NCI-H69 (cell line): ENCODE data around the gene CRYBG1.
"Not testable (repeated sequence)": the region's sequence is repeated elsewhere in the genome, so short reads cannot be mapped to it uniquely, and the experiment has no call there.

Source experiments
- DNase-seq: peaks from one replicate; lab custom pipeline; 2025; lab: John Stamatoyannopoulos, UW

CRYBG1 gene

DNA sequence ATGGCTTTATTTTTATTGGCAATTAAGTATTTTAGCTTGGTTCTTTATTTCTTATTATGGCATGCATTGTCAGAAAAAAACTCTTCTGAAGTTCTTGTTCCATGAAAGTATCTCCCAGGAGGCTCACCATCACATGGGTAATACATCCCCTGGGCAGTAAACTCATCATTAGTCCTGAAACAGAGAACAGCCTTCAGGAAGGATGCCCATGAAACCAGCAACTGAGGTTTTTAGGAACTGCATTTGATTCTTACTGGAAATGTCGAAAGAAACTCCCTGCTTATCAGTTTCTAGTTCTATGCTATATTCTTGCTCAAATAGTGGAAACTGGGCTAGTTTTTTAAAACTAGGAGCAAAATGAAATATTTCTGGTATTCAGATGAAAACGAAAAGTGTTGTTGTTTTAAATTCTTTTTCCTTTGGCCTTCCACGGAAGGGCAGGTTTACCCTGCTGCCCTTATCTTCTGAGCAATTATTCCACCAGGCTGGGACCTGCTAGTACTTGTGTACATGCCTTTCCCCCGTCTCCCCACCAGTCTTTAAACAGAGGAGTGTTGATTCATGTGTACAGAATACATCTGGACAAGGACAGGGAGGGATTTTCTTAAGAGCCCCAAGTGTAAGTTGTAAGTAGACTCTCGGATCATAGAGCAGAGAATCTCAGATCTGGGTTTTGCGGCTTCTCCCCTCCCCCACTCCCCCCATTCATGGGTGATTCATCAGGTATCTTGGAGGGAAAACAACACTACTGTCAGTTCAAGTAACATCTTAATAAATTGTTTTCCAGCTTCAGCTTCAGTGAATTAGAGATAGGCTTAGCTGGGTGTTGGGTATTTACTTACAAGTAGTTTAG is 187.3 kb downstream of the CRYBG1 start:
- peak; percentile 27 for DNase-seq

DNA sequence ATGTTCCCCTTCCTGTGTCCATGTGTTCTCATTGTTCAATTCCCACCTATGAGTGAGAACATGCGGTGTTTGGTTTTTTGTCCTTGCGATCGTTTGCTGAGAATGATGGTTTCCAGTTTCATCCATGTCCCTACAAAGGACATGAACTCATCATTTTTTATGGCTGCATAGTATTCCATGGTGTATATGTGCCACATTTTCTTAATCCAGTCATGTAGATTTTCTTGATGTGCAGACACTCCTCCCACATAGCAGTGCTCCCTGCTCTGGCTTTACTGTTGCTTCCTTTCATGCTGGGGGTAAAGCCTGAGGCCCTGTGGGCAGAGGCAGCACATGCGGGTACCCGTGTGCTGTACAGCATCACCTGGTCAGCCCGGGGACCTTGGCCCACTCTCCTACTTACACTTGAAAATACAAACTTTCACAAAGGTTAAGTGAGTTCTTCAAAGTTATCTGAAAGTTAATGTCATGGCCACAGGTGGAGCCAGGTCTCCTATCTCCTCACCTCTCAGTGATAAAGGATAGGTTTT is 188.5 kb downstream of the CRYBG1 start:
- not testable (repeated sequence) for DNase-seq

DNA sequence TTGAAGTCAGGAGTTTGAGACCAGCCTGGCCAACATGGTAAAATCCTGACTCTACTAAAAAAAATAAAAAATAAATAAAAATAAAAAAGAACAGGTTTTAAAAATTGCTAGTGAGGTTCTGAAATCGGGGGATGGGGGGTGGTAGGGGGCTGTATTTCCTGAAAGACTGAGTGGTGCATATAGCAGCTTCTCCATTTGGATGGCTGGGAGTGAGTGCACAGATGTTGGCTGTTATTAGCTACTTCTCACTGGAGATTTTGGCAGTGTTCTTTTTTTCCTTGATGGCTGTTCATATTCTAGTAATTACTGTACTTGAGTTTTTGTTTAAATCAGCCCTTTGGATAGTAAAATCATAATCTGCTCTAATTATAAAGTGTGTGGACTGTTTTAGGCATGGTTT is 189.0 kb downstream of the CRYBG1 start:
- DNase-seq, result no peak

DNA sequence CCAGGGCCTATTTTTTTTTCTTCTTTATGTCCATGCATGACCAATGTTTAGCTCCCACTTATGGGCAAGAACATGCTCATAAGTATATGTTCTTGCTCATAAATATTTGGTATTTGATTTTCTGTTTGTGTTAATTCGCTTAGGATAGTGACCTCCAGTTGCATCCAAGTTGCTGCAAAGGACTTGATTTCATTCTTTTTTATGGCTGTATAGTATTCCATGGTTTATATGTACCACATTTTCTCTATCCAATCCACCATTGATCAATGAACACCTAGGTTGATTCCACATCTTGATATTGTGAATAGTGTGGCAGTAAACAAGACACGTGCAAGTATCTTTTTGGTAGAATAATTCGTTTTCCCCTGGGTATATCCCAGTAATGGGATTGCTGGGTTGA is 190.6 kb downstream of the CRYBG1 start:
- no peak for DNase-seq

DNA sequence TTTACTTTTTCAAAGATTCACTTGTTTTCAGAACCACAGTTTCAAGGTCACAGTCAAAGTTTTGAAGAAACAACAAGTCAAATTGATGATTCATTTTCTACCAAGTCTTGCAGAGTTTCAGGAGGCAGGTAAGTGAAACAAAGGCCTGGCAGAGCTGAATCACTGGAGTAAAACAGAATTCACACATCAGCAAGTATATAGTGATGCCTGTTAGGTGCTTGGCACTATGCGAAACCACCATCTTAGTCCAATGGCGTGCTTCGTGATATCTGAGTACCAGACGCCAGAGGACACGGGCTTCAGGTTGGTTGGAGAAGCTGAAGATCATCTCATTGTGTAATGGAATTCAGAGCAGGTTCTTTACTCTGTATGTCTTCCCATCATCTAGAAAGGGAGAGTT is 192.9 kb downstream of the CRYBG1 start:
- no peak for DNase-seq

DNA sequence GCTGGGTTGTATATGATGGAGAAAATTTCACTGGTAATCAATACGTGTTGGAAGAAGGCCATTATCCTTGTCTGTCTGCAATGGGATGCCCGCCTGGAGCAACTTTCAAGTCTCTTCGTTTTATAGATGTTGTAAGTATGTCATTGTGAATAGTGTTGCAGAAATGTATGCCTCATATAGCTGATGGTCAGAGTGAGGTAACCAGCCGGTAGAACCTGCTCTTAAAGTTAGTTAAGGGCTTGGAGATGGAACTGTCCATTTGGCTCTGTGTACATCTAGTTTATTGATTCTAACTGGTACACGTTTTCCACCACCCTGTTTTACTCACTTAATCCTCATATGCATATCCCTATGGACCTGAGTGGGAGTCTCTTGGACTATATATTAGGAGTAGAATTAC is 195.2 kb downstream of the CRYBG1 start:
- no peak for DNase-seq

DNA sequence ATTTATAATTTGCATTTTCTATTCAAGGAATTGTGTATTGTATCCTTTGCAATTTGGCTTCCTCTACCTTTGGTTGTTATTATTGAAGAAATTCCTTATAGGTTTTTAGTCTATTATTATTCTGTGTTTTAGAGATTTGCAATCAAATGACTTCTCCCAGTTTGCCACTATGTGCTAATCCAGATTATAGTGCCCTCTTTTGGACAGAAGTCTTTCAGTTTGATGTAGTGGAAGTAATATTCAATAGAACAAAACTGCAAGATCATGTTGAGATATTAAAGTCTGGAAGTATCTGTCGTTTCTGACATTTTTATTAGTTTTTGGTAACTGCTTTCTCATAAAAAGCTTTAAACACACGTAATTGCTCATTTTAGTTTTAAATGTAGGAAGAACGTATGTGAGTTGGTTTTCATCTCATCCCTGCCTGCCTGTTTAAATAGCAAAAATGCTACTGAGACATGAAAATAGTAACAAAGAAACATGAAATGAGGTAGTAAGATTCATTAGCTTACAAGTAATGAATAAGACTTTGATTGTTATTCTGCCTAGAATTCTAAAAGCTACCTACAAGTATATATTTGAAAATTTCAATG is 195.9 kb downstream of the CRYBG1 start:
- peak; percentile 49 for DNase-seq

DNA sequence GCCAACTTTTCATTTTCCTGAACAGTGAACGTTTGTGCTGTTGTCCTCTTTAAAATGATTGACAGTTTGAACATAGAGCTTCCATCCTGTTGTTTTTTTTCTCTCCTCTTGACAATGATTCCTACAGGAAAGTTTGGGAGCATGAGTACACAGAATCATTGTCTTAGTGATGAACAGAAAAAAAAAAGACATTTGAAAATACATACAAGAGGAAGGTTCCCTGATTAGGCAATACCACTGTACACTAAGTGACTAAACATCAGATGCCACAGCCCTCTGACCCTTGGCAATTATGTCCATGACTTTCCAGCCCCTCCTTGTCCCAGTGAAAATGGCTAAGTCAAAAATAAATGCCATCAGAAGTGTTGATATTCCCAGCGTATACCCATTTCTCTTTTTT is 197.3 kb downstream of the CRYBG1 start:
- no peak for DNase-seq

DNA sequence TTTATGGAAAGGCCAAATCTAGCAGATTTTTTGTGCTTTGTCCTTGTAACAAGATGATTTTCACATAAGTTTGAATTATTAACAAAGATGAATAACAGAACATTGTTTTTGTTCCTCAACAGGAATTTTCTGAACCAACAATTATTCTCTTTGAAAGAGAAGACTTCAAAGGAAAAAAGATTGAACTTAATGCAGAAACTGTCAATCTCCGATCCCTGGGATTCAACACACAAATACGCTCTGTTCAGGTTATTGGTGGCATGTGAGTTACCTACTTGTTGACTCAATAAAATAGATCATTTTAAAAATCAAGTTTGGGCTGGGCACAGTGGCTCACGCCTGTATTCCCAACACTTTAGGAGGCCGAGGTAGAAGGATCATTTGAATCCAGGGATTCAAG is 197.8 kb downstream of the CRYBG1 start:
- no peak for DNase-seq

DNA sequence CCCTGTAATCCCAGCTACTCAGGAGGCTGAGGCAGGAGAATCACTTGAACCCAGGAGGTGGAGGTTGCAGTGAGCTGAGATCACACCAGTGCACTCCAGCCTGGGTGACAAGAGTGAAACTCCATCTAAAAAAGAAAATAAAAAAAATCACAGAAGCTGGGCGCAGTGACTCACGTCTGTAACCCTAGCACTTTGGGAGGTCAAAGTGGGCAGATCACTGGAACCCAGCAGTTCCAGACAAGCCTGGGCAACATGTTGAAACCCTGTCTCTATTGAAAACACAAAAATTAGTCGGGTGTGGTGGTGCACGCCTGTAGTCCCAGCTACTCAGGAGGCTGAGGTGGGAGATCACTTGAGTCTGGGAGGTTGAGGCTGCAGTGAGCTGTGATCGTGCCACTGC is 199.1 kb downstream of the CRYBG1 start:
- DNase-seq, result not testable (repeated sequence)

DNA sequence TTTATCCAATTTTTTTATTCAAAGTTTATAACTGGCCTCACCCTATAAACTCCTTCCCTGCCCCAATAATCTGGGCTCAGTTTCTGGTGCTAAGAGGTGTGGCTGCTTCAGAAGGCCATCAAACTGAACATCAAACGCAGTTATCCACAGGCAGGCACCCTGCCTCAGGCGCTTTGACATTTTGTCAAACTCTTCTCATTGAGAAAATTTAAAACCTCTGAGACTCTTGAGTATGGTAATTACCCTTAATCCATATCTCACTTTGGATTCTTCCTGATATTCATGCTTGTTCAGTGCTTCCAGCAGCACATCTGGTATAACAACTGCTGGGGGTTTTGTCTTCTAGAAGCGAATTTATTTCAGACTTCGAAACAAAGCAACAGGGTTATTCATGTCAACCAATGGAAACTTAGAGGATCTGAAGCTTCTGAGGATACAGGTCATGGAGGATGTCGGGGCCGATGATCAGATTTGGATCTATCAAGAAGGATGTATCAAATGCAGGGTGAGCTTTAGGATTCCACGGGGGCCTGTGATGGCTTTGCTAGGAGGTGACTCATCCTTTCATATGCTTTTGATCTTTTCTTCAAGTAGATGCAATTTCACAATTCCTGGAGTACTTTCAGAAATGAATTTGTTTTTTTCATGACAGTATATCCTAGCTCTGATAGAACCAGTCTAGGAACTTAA is 200.6 kb downstream of the CRYBG1 start:
- DNase-seq, result no peak

DNA sequence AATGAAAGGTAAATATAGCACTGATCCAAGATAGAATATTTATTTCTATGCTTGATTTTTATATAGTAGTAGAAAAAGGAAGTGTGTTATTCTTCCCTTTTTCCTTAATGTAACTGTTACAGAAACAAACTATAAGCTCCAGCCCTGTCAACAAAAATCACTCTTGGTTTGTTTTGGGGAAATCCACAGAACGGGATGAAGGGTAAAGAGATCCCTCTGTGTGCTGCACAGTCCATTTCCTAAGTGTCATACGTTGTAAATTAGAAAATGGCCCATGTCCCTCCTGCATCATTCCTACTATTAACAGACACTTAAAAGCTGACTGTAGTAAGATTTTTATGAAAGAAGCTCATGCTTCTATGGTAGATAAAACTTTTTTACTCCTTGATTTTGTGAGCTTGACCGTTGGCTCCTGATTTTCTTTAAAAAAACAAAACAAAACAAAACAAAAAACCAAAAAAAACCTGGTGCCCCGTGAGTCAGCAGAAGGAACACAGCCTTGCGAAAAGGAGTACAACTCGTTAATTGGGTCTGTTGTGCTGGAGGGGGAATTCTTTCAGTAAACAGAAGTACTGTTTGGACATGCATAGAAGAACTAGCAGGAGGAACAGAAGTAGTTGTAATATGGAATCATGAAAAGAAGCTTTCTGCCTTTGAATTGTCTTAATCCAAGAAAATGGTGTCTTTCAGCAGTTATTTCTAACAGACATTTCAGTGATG is 201.3 kb downstream of the CRYBG1 start:
- DNase-seq, result no peak

DNA sequence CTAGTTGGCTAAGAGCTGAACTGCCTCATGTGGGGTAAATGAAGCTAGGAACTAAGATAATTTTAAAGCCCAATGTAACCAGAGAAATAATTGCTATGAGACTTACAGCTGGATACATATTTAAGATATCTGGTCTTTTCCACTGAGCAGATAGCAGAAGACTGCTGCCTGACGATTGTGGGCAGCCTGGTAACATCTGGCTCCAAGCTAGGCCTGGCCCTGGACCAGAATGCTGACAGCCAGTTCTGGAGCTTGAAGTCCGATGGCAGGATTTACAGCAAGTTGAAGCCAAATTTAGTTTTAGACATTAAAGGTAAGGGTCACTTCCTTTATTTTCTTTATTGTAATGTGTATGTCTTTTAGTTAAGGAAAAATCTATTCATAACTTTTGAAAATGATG is 203.1 kb downstream of the CRYBG1 start:
- no peak for DNase-seq

DNA sequence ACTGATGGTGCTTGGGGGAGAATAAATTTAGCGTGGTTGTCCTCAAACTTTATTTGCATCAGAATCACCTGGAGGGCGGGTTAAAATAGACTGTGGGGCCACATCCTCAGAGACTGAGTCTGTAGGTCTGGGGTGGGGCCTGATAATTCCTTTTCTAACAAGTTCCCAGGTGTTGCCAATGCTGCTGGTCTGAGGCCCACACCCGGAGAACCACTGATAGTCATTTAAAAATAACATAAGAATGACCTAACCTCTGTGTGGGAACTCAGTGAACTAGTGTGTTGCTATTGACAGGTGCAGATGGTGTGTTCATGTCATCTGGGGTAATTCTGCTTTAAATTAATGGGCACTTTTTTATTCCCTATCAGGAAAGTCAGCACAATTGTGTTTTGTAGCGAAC is 204.0 kb downstream of the CRYBG1 start:
- DNase-seq, result no peak

DNA sequence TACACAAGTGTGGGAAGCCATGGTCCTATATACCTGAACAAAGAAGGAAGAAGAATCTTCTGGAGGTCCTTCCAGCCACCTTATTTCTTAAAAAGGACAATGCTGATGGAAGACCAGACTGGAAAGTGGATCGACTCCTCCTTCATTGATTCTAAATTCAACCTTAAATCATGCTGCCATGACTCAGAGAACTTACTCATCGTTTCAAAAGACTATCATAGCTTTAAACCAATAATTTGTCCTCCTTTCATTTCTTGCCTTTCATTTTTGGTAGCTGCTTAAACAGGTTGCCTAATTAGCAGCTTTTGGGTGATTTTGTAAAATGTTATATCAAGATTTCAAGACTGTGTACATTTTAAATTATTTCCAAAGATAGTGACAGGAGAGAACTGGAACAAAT is 208.0 kb downstream of the CRYBG1 start:
- no peak for DNase-seq

DNA sequence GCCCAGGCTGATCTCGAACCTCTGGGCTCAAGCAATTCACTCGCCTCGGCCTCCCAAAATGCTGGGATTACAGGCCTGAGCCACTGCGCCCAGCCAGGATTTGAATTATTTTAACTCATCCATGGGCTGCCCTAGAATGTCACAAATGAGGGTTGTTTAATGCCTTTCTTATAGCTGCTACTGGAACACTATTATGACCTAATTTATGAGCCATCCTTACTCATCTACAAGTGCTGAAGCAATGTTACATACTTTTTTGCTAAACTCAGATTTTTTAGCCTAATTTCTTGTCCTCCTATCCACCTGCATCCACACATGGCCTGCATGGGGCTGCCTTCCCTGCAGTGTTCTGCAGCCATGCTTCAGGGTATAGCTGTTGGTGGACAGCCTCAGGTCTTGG is 208.9 kb downstream of the CRYBG1 start:
- DNase-seq, result no peak

DNA sequence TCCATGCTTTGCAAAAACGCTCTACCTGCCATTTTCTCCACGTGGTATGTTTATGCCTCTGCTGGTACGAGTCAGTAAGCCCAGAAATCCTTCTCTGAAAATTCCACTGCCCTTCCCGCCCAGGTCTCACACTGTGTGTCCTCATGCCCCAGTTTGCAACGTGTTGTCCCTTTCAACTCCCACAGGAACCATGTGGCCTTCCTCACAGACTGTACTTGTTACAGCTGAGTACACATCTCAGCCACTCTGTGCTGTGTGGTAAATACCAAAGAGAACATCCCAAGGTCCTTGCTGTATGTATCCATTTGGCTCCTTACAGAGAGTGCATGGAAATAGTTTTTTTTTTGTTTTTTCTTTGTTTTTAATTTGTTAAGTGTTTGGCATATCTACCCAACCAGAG is 211.9 kb downstream of the CRYBG1 start:
- no peak for DNase-seq

DNA sequence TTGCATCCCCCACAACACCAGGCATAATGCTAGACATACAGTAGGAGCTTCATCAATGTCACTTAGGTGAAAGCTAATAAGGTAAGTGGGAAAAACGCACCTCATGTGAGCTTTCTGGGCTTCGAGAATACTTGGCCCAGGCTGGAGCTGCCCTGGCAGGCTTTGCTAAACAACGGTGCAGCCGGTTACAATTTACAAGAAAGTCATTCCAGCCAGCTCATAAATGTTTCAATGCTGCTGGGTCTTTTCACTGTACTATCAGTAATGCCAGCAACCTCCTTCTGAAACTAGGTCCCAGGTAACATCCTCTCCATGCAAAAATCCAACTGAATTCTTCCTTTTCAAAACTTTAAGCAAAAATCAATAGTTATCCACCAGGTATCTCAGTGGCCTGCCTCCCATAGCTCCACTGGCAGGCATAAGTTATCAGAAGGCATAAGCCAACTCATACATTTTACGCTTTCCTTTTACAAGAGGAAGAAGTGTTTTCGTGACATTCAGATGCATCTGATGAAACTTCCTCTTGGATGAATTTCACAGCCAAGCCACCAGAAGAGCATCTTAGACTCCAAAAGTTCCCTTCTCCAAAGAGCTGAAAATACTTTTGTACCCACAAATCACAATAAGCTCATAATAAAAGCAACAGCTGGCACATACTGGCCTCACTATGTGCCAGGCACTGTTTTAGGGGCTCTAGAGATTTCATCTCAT is 212.5 kb downstream of the CRYBG1 start:
- DNase-seq, result no peak

DNA sequence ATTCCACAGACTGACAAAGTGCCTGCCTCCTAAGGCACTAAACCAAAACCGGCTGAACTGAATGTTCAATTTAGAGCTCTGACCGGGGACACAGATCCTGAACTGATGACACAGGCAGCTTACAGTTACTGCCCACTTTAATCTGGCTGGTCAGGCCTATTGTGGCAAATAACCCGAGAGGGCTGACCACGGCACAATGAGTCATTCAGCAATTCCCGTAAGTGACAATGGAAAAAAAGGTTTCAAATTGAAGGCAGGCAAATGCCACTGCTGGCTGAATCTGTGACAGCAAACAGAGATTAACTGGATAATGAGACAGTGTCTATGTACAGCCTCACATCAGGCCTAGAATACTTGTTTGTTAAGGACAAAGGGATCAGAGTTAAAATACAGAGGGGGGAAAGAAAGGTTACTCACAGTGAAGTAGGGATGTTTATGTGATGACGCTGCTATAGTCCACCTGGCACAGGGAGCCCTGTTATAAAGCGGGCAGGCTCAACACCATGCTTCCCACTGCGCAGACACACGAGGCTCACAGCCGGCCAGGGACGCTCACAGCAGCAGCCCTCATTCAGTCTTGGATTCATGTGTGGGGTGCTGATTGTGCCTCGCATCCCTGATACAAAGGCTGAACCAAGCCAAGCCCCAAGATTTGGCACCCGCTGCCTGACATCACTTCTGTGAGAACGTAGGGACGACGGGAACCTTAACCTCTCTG is 214.4 kb downstream of the CRYBG1 start:
- DNase-seq, result peak; percentile 82

DNA sequence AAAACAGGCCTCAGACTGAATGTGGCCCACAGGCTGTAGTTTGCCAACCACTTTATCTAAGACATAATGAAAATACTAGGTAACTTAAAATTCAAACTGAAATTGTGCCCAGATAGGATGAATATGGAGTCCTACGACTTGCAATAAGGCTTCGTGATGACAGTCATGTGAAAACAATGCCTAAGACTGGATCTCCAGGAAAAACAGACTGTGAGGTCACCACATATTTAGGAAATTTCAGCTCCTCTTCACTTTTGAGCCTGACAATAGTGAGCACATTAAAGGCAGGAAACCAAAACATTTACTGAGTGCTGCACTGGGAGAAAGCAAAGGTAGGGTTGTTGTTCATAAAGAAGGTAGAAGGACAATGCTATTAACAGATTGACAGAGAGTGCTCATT is 218.8 kb downstream of the CRYBG1 start:
- no peak for DNase-seq

DNA sequence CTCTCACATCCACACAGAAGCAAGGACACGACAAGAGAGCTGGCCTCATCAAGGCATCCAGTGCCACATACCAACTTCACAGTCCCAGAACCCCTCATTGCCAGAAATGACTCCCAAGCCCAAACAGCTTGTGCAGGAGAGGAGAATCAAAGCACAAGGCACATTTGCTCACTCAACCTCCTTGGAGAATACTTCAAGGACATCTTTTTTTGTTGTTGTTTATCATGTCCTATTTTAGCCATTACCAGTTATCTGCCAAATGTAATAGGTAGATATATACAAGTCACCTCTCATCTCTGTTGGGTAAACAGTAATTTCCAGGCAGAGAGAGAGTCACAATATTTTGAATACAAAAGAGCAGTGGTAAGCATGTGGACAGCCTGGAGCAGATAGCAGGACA is 221.0 kb downstream of the CRYBG1 start:
- no peak for DNase-seq
